H1 (cell line): Measurements from ENCODE around the gene SV2C. TPM values are rescaled to one million over a fixed set of nuclear protein-coding genes. Genes with fewer than 3 reads are reported as not detected.

Experiments used
- CTCF ChIA-PET: fragments of 300-600 bp; sonication (Branson Sonifier 250); formaldehyde crosslinking; loops from one replicate; lab custom pipeline; 2021; ENCODE audit not compliant: partially characterized antibody; lab: Charles Lee
- POLR2A ChIA-PET: fragments of 300-600 bp; sonication (Branson Sonifier 250); formaldehyde crosslinking; loops from one replicate; lab custom pipeline; 2021; ENCODE audit warnings: inconsistent platforms; ENCODE audit not compliant: partially characterized antibody; lab: Charles Lee
- DNase-seq, 2 experiments: peaks; one replicate each; pipeline versions ENCODE4 v3.0.0 to v3.0.0-alpha.2; 2010 to 2022; ENCODE audit warnings: low spot score in 2 of 2, low read depth in 1 of 2, mixed read lengths in 1 of 2
- FAIRE-seq: peaks from 2 replicates; lab custom pipeline; 2011; peaks lifted over from hg19 to GRCh38; lab: Jason Lieb, UNC
- H2AFZ ChIP-seq: 2 replicates; pipeline ENCODE4 v1.8.1; 2012; ENCODE audit warnings: low read length, inconsistent platforms
- H2AK5ac ChIP-seq: 2 replicates; pipeline ENCODE4 v1.6.1; 2013; ENCODE audit warnings: low read depth, low read length
- H2BK120ac ChIP-seq: replicated peaks from 2 replicates; pipeline ENCODE3; 2013; ENCODE audit warnings: low read depth, low read length, inconsistent platforms
- H2BK12ac ChIP-seq: 2 replicates; pipeline ENCODE4 v1.6.1; 2013; ENCODE audit warnings: low read depth, low read length
- H2BK15ac ChIP-seq: 2 replicates; pipeline ENCODE4 v1.6.1; 2013; ENCODE audit warnings: low read length
- H2BK20ac ChIP-seq: 2 replicates; pipeline ENCODE4 v1.6.1; 2013; ENCODE audit warnings: low read length
- H2BK5ac ChIP-seq: 2 replicates; pipeline ENCODE4 v1.6.1; 2013; ENCODE audit warnings: low read depth, low read length
- H3K14ac ChIP-seq: 2 replicates; pipeline ENCODE4 v1.6.1; 2013; ENCODE audit warnings: inconsistent platforms; ENCODE audit not compliant: insufficient read length
- H3K18ac ChIP-seq: 2 replicates; pipeline ENCODE4 v1.6.1; 2013; ENCODE audit warnings: low read length; ENCODE audit errors: extremely low read depth
- H3K23ac ChIP-seq: 2 replicates; pipeline ENCODE4 v1.6.1; 2013; ENCODE audit warnings: inconsistent platforms; ENCODE audit not compliant: insufficient read length
- H3K23me2 ChIP-seq: 2 replicates; pipeline ENCODE4 v1.6.1; 2013; ENCODE audit warnings: low read depth, low read length
- H3K27ac ChIP-seq: 2 replicates; pipeline ENCODE4 v1.6.1; 2011; ENCODE audit warnings: low read depth, low read length, inconsistent platforms
- H3K27me3 ChIP-seq, 4 experiments: replicated peaks in 1 of 4; 1 replicate in 1 of 4; 2 replicates in 3 of 4; pipeline versions ENCODE4 v1.6.1 to v1.8.1; 2011 to 2013; ENCODE audit warnings: low read length in 3 of 4, mild to moderate bottlenecking in 3 of 4, inconsistent platforms in 2 of 4, mixed read lengths in 2 of 4, moderate library complexity in 1 of 4; ENCODE audit not compliant: control insufficient read depth in 3 of 4, insufficient read depth in 3 of 4; ENCODE audit errors: extremely low read depth in 1 of 4
- H3K36me3 ChIP-seq, 4 experiments: 2 replicates each; pipeline versions ENCODE4 v1.6.1 to v1.8.1; 2011 to 2013; ENCODE audit warnings: mild to moderate bottlenecking in 4 of 4, low read length in 3 of 4, moderate library complexity in 2 of 4, control low read depth in 1 of 4, inconsistent platforms in 1 of 4; ENCODE audit not compliant: insufficient read depth in 4 of 4, control insufficient read depth in 2 of 4
- H3K4ac ChIP-seq: replicated peaks from 2 replicates; pipeline ENCODE3; 2013; ENCODE audit warnings: low read length, low read depth, mixed read lengths, inconsistent platforms; ENCODE audit not compliant: insufficient read length
- H3K4me1 ChIP-seq, 4 experiments: replicated peaks in 1 of 4; 1 replicate in 1 of 4; 2 replicates in 3 of 4; pipeline versions ENCODE4 v1.6.1 to v1.8.1; 2011 to 2013; ENCODE audit warnings: low read length in 3 of 4, inconsistent platforms in 2 of 4, mixed read lengths in 1 of 4; ENCODE audit not compliant: insufficient read depth in 4 of 4, control insufficient read depth in 3 of 4
- H3K4me2 ChIP-seq, 2 experiments: 2 replicates each; pipeline versions ENCODE4 v1.6.1 to v1.8.1; 2011 to 2013; ENCODE audit warnings: low read depth in 2 of 2, low read length in 2 of 2, control low read depth in 1 of 2, inconsistent platforms in 1 of 2, mild to moderate bottlenecking in 1 of 2; ENCODE audit not compliant: insufficient read depth in 1 of 2
- H3K4me3 ChIP-seq, 4 experiments: fragments of 200-600, 300-600 bp in 1 of 4; sonication (generic), shearing (Covaris generic), sonication (Bioruptor Twin) in 1 of 4; 2 replicates each; pipeline versions ENCODE4 v1.5.1 to v1.8.1; 2011 to 2016; ENCODE audit warnings: low read length in 4 of 4, low read depth in 3 of 4, control low read depth in 2 of 4, inconsistent platforms in 2 of 4, mild to moderate bottlenecking in 2 of 4, mixed read lengths in 1 of 4, moderate library complexity in 1 of 4; ENCODE audit not compliant: insufficient read depth in 2 of 4; ENCODE audit errors: extremely low read depth in 1 of 4
- H3K56ac ChIP-seq: replicated peaks from 2 replicates; pipeline ENCODE3; 2013; ENCODE audit warnings: low read depth, mild to moderate bottlenecking, mixed read lengths, low read length, inconsistent platforms; ENCODE audit not compliant: insufficient read length
- H3K79me1 ChIP-seq: 2 replicates; pipeline ENCODE4 v1.6.1; 2013; ENCODE audit warnings: low read depth, low read length, control low read depth
- H3K79me2 ChIP-seq, 2 experiments: 2 replicates each; pipeline versions ENCODE4 v1.6.1 to v1.8.1; 2012 to 2013; ENCODE audit warnings: low read length in 2 of 2, mild to moderate bottlenecking in 2 of 2, inconsistent platforms in 1 of 2; ENCODE audit not compliant: insufficient read depth in 2 of 2, control insufficient read depth in 1 of 2
- H3K9ac ChIP-seq, 4 experiments: replicated peaks in 1 of 4; 1 replicate in 1 of 4; 2 replicates in 3 of 4; pipeline versions ENCODE4 v1.6.1 to v1.8.1; 2011 to 2013; ENCODE audit warnings: low read depth in 3 of 4, low read length in 3 of 4, control low read depth in 2 of 4, mild to moderate bottlenecking in 2 of 4, moderate library complexity in 2 of 4, inconsistent platforms in 1 of 4; ENCODE audit errors: extremely low read depth in 1 of 4
- H3K9me3 ChIP-seq, 2 experiments: 2 replicates each; pipeline versions ENCODE4 v1.6.1 to v1.8.1; 2012 to 2013; ENCODE audit warnings: mild to moderate bottlenecking in 2 of 2, moderate library complexity in 2 of 2, control low read depth in 1 of 2, inconsistent platforms in 1 of 2, low read depth in 1 of 2, low read length in 1 of 2, mixed read lengths in 1 of 2; ENCODE audit not compliant: insufficient read depth in 2 of 2
- H4K20me1 ChIP-seq, 2 experiments: replicated peaks in 1 of 2; 2 replicates each; pipeline versions ENCODE3 to v1.8.1; 2011 to 2013; ENCODE audit warnings: inconsistent platforms in 2 of 2, low read length in 2 of 2, mild to moderate bottlenecking in 1 of 2; ENCODE audit not compliant: insufficient read depth in 2 of 2, control insufficient read depth in 1 of 2
- H4K5ac ChIP-seq: 2 replicates; pipeline ENCODE4 v1.6.1; 2013; ENCODE audit warnings: low read length, low read depth, mixed read lengths, inconsistent platforms; ENCODE audit not compliant: insufficient read length
- H4K8ac ChIP-seq: 2 replicates; pipeline ENCODE4 v1.8.0; 2013; ENCODE audit warnings: mild to moderate bottlenecking, moderate library complexity, low read length, inconsistent platforms; ENCODE audit not compliant: insufficient read depth; ENCODE audit errors: extremely low read depth
- H4K91ac ChIP-seq: replicated peaks from 2 replicates; pipeline ENCODE3; 2013; ENCODE audit warnings: low read length, mixed read lengths, inconsistent platforms; ENCODE audit not compliant: insufficient read length
- BRCA1 ChIP-seq: IDR thresholded peaks from 2 replicates; pipeline ENCODE4 v1.6.1; 2012; ENCODE audit warnings: low read depth, low read length, improper control_type of control experiment
- CBX8 ChIP-seq: fragments of 300-800, 300-1000 bp; sonication (generic); IDR thresholded peaks from 2 replicates; pipeline ENCODE4 v1.7.1; 2016; ENCODE audit warnings: low read depth, low read length, borderline replicate concordance
- CHD2 ChIP-seq: IDR thresholded peaks from 2 replicates; pipeline ENCODE4 v1.6.1; 2012; ENCODE audit warnings: low read length, improper control_type of control experiment
- FOSL1 ChIP-seq: IDR thresholded peaks from 2 replicates; pipeline ENCODE4 v1.6.1; 2011; ENCODE audit warnings: mild to moderate bottlenecking, low read depth, low read length, moderate library complexity; ENCODE audit not compliant: insufficient read depth
- POLR2AphosphoS5 ChIP-seq: IDR thresholded peaks from 2 replicates; pipeline ENCODE4 v1.6.1; 2011; ENCODE audit warnings: low read depth, low read length
- TEAD4 ChIP-seq: IDR thresholded peaks from 2 replicates; pipeline ENCODE4 v1.6.1; 2012; ENCODE audit warnings: low read depth, low read length, inconsistent platforms, mixed read lengths
- WGBS, 2 experiments: shearing (Covaris generic) in 1 of 2; methylation state at CpG; one replicate each; pipeline versions ENCODE4 v1.1.6 to v1.1.7; 2013 to 2015; ENCODE audit warnings: low lambda C conversion rate in 2 of 2, mixed read lengths in 2 of 2, inconsistent platforms in 1 of 2, low coverage in 1 of 2, missing lambda C conversion rate in 1 of 2; ENCODE audit not compliant: insufficient replicate concordance in 2 of 2, insufficient coverage in 1 of 2, insufficient read length in 1 of 2; ENCODE audit errors: extremely low coverage in 1 of 2, missing lambda C conversion rate in 1 of 2; 5-methylcytosine and 5-hydroxymethylcytosine counted together
- polyA plus RNA-seq, 7 experiments: library from polyadenylated mRNA; depleted of rRNA in 3 of 7; stranded (reverse) in 5 of 7; unstranded in 2 of 7; fragments of >200 nt in 5 of 7; fragments of 200-250 nt in 2 of 7; gene quantifications; 1 replicate in 5 of 7; 2 replicates in 1 of 7; 4 replicates in 1 of 7; pipeline versions ENCODE4 v1.2.1 to v1.2.3, GENCODE V29; 2011 to 2013; ENCODE audit warnings: missing spikeins in 2 of 7, mixed read lengths in 2 of 7
- total RNA-seq: library from RNA; stranded (reverse); fragmentation: NEBNext Ultra II Directional; extraction: Animal tissue kit (Norgen Biotek cat#: 25700); gene quantifications from 2 replicates; pipeline ENCODE4 v1.2.1, GENCODE V29; 2021

The SV2C gene
- total and polyA plus RNA-seq, 2 of the 8 experiments (the other 6 are each of a cell fraction or from before 2014, with no cell fraction given) = 0.08 to 0.24 TPM

DNA sequence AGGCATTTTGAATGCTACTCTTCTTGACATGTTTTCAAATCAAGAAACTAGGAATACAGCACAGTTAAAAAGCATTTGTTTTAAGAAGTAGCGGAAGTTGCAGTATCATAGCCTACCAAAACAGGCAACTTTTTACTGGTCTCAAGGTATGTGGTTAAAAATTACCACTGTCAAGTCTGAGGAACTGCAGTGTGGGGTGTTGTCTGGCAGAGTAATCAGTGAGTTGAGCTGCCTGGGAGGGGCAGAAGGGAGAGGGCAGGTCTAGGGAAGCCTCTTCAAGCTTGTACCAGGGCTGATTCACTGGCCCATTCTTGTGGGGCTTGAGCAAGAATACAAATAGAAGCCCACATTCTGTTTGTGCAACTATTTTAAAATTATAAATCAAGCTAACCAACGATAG, 42.4 kb upstream of the SV2C start:
- no peak overlapping the region for H2BK15ac ChIP-seq
- H2BK5ac ChIP-seq = no peak overlapping the region
- H2AK5ac ChIP-seq = no peak overlapping the region
- H3K79me2 ChIP-seq = no peaks in the 10 kb centered on the region
- H2BK20ac ChIP-seq = no peak overlapping the region
- H3K79me1 ChIP-seq = no peaks in the 10 kb centered on the region
- H3K9me3 ChIP-seq = no peaks in the 10 kb centered on the region
- H3K56ac ChIP-seq = no peak overlapping the region
- H3K14ac ChIP-seq = no peak overlapping the region
- H3K9ac ChIP-seq = no peak overlapping the region
- H4K91ac ChIP-seq = no peak overlapping the region
- H3K27ac ChIP-seq = no peak overlapping the region
- H3K23me2 ChIP-seq = no peaks in the 10 kb centered on the region
- H3K23ac ChIP-seq = no peak overlapping the region
- H3K4me1 ChIP-seq = no peaks in the 10 kb centered on the region; a peak in 1 of 7 replicates
- no peak overlapping the region for H2BK120ac ChIP-seq
- ChIA-PET POLR2A (interaction anchor here (0.6 kb wide), 1 partner anchor 247 kb away, joined by 3 read pairs; no protein-coding TSS in a partner anchor), CTCF (interaction anchor here (1.2 to 1.4 kb wide), 3 partner anchors 65 to 126 kb away, joined by 3 to 4 read pairs (median 4); no protein-coding TSS in a partner anchor)
- H4K8ac ChIP-seq = no peak overlapping the region
- no peak overlapping the region for H3K18ac ChIP-seq
- H3K4ac ChIP-seq = no peak overlapping the region
- no peaks in the 10 kb centered on the region for H3K27me3 ChIP-seq
- 80% methylated on average over 2 of the region's 2 CpGs; no CpG with 5 or more reads in 1 of the 2 experiments for WGBS, 2 experiments
- H3K36me3 ChIP-seq = no peaks in the 10 kb centered on the region
- H4K20me1 ChIP-seq = no peaks in the 10 kb centered on the region
- H3K4me3 ChIP-seq = no peak overlapping the region
- H2BK12ac ChIP-seq = no peak overlapping the region
- no peak overlapping the region for H2AFZ ChIP-seq
- FAIRE-seq (no peak), DNase-seq (no peak)
- no peak for TF ChIP-seq POLR2AphosphoS5
- TF ChIP-seq FOSL1 = no peak
- no peak for TF ChIP-seq CHD2
- TF ChIP-seq CBX8 = no peak
- no peak for TF ChIP-seq BRCA1
- no peak for TF ChIP-seq TEAD4
- no peak overlapping the region for H3K4me2 ChIP-seq
- no peak overlapping the region for H4K5ac ChIP-seq
